Mucosa of rectum (tissue), 2 donors: ENCODE data around the gene SH3RF3.

Source experiments
- H3K27ac ChIP-seq, 2 donors: one replicate each; pipeline ENCODE4 v1.7.0; 2013; ENCODE audit warnings: inconsistent platforms in 2 of 2, low read depth in 2 of 2, low read length in 2 of 2
- H3K27me3 ChIP-seq, 2 donors: one replicate each; pipeline ENCODE4 v1.7.0; 2013; ENCODE audit warnings: low read length in 2 of 2; ENCODE audit not compliant: control insufficient read depth in 2 of 2, insufficient read depth in 2 of 2
- H3K36me3 ChIP-seq, 2 donors: one replicate each; pipeline ENCODE4 v1.7.0; 2013; ENCODE audit warnings: low read length in 2 of 2; ENCODE audit not compliant: control insufficient read depth in 2 of 2, insufficient read depth in 2 of 2
- H3K4me1 ChIP-seq, 2 donors: one replicate each; pipeline ENCODE4 v1.7.0; 2013; ENCODE audit warnings: low read length in 2 of 2, mild to moderate bottlenecking in 1 of 2; ENCODE audit not compliant: control insufficient read depth in 2 of 2, insufficient read depth in 2 of 2
- H3K4me3 ChIP-seq, 2 donors: one replicate each; pipeline ENCODE4 v1.7.0; 2013; ENCODE audit warnings: low read length in 2 of 2
- H3K9ac ChIP-seq, 2 donors: one replicate each; pipeline ENCODE4 v1.7.0; 2013; ENCODE audit warnings: low read length in 2 of 2, low read depth in 1 of 2, mild to moderate bottlenecking in 1 of 2
- H3K9me3 ChIP-seq, 2 donors: one replicate each; pipeline ENCODE4 v1.7.0; 2013; ENCODE audit warnings: low read length in 2 of 2; ENCODE audit not compliant: control insufficient read depth in 2 of 2
- donor health status: healthy.
- donor health status: Normal muscosa, but diverticular disease.

Gene SH3RF3

DNA sequence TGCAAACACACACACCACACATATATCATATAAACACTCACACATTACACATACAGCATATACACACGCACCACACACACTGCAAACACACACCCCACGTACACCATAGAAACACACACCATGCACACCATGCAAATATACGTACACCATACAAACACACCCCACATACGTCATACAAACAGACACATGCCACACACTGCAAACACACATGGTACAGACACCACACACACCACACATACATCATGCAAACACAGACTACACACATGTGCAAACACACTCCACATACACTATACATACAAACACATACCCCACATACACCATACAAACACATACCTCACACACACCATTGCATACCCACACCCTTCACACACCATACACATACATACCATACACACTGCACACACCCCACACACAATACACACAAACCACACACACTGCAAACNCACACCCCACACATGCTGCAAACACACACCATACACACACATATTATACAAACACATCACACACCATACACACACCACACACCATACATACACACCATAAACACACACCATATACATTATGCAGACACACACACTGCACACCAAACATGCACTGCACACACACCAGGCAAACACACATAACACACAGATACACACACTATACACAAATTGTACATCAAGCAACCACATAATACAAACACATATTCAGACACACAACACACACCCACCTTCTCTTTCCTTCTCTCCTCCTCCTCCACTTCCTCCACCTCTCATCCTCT lies 364.4 kb downstream of the SH3RF3 start:
- H3K9me3 ChIP-seq: no peaks in the 10 kb centered on the region
- H3K36me3 ChIP-seq: no peaks in the 10 kb centered on the region
- H3K27me3 ChIP-seq: no peaks in the 10 kb centered on the region
- H3K4me1 ChIP-seq: peaks cover 20 to 36% of the 10 kb centered on the region in 2 donors
- H3K9ac ChIP-seq: no peak overlapping the region
- H3K27ac ChIP-seq: peak overlapping the region in 1 of 2 donors; percentile 86
- no peak overlapping the region for H3K4me3 ChIP-seq

DNA sequence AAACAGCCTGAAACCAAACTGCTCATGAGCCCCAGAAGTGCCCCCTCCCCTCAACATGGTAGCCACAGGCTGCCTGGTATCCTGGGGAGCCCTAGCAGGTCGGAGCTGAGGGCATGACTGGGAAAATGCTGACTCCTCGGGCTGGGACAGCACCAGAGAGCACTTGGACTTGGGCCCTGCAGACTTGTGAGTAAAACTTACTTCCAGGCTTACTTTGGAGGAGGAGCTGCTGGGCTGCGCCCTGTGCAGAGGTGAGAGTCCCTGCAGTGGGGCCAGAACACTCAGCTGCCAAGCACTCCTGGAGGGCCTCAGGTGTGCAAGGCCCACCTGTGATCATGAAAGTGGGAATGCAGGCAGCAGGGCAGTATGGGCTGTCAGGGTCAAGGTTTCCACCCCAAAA lies 365.3 kb downstream of the SH3RF3 start:
- Histone ChIP-seq H3K27ac (peak overlapping the region; percentile 56 to 86), H3K4me1 (peaks cover 26 to 46% of the 10 kb centered on the region in 2 donors), H3K9me3 (no peaks in the 10 kb centered on the region), H3K9ac (peak overlapping the region in 1 of 2 donors; percentile 13), H3K36me3 (no peaks in the 10 kb centered on the region), H3K4me3 (no peak overlapping the region), H3K27me3 (no peaks in the 10 kb centered on the region)

DNA sequence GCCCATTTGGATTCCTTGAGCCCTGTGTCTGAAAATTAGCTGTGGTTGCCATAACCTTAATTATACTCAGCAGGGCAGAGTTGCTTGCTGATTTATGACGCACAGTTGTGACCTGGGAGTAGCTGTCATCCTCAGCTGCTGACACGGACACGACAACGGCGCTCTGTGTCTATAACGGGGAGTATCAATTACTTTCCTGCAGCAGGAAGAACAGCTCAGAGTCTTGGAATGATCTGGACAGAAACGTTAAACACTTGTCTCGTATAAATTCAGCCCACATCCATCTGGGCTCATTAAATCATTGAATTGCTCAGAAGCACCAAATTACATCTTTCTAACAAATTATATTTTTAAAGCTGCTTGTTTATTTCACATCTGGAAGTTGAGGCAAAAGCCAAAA lies 368.5 kb downstream of the SH3RF3 start:
- no peak overlapping the region for H3K4me3 ChIP-seq
- peaks cover 37 to 56% of the 10 kb centered on the region in 2 donors for H3K4me1 ChIP-seq
- H3K27me3 ChIP-seq: no peaks in the 10 kb centered on the region
- peak overlapping the region; percentile 26 to 43 for H3K27ac ChIP-seq
- H3K9me3 ChIP-seq: no peaks in the 10 kb centered on the region
- H3K36me3 ChIP-seq: peaks cover 0 to 3% of the 10 kb centered on the region in 2 donors
- H3K9ac ChIP-seq: no peak overlapping the region

DNA sequence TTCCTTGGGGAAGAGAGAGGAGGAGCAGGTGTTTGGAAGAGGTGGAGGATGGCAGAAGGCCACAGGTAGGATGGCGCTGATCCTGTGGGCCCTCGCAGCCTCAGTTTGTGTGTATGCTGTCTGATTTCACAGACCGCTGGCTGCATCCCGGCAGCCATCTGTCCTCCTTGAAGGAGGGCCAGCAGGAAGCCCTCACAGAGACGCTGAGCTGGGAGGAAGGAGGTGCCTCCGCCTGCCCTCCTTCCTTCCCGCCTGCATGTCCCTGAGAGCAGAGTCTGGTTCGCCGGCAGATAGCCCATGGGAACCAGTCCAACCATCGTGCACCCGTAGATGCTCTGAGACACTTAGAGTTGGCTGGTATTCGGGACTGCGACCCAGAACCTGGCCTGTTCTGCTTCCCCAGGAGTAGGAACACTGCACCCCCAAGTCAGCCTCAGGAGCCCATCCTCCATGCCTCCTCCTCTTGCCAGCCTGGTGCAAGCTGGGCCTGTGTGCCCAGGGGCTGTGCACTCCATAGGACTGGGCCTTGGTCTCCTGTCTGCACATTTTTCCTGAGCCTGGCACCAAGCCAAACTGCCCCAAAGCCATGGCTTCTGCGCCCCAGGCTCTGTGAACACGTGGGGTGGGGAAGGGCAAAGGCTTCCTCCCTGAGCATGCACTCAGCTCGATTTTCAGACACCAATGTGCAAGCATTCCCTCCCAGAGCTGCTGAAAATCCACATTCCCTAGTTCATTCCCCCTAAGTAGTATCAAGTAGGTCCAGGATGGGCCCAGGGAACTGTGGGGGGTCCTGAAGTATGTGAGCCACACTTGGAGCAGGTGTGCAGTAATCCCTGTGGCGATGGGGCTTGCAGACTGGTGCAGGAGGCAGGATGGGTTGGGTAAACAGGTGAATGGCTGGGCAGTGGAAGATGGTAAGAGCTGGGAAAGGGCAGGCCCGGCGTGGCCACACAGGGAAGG lies 369.2 kb downstream of the SH3RF3 start:
- H3K36me3 ChIP-seq: peaks cover 0 to 3% of the 10 kb centered on the region in 2 donors
- no peak overlapping the region for H3K4me3 ChIP-seq
- no peaks in the 10 kb centered on the region for H3K9me3 ChIP-seq
- H3K4me1 ChIP-seq: peaks cover 37 to 56% of the 10 kb centered on the region in 2 donors
- peak overlapping the region; percentile 17 to 66 for H3K27ac ChIP-seq
- no peaks in the 10 kb centered on the region for H3K27me3 ChIP-seq
- H3K9ac ChIP-seq: no peak overlapping the region

DNA sequence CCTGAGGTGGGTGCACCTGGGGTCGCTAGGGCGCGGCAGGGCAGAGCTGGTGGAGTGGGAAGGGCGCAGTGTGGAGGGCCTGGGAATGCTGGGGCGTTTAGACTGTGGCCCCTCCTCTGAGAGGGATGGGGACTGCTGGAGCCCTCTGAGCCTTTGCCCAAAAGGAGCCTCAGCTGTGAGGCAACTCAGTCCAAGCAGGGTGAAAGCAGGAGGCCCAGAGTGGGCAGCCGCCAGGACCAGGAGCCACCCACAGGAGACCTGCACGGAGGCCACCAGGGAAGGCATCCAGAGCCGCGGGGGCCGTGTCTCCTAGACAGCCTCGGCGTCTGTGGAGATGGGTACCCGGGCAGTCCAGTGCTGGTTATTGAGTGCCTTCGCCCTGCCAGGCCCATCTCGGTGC lies 369.9 kb downstream of the SH3RF3 start:
- peak overlapping the region; percentile 50 to 66 for H3K27ac ChIP-seq
- peak overlapping the region in 1 of 2 donors; percentile 31 for H3K9ac ChIP-seq
- H3K27me3 ChIP-seq: no peaks in the 10 kb centered on the region
- peaks cover 37 to 50% of the 10 kb centered on the region in 2 donors for H3K4me1 ChIP-seq
- H3K36me3 ChIP-seq: peaks cover 0 to 3% of the 10 kb centered on the region in 2 donors
- no peaks in the 10 kb centered on the region for H3K9me3 ChIP-seq
- H3K4me3 ChIP-seq: no peak overlapping the region

DNA sequence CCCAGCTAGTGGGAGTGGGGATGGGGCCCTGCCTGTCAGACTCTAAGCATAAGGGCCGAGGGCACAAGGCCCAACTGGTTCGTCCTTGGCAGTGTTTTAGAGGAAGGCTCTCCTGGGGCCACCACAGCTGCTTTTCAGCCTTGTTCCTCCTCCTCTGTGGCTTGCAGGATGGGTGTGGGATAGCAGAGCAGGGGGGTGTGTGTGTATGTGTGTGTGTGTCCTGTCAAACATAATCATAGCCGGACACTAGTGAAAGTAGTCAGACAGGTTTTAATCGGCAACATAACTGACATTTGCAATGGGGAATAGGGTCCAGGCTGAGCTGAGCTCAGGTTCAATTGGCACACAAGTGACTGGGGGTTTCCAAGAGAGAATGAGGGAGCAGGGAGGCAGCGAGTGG lies 370.6 kb downstream of the SH3RF3 start:
- no peak overlapping the region for H3K4me3 ChIP-seq
- H3K4me1 ChIP-seq: peaks cover 32 to 43% of the 10 kb centered on the region in 2 donors
- H3K27ac ChIP-seq: peak overlapping the region; percentile 50 to 66
- H3K9ac ChIP-seq: no peak overlapping the region
- peaks cover 0 to 3% of the 10 kb centered on the region in 2 donors for H3K36me3 ChIP-seq
- H3K9me3 ChIP-seq: no peaks in the 10 kb centered on the region
- no peaks in the 10 kb centered on the region for H3K27me3 ChIP-seq

DNA sequence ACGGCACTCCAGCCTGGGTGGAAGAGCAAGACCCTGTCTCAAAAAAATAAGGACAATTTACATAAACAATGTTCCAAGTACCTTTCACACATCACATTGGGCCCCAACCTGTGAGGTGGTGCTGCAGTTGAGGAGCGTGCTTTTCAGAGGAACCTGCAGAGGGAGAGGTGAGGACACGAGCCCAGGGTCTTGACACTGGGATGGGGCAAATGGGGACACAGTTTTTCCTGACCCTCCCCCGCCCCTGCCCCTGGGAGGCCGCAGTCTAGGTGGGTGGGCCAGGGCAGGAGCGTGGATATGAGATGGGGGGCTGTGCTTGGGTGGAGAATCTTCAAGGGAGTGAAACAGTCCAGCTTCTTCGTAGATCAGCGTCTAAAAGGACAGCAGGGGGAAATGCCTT lies 371.9 kb downstream of the SH3RF3 start:
- H3K36me3 ChIP-seq: peaks cover 0 to 3% of the 10 kb centered on the region in 2 donors
- no peaks in the 10 kb centered on the region for H3K27me3 ChIP-seq
- no peak overlapping the region for H3K27ac ChIP-seq
- no peak overlapping the region for H3K4me3 ChIP-seq
- H3K9ac ChIP-seq: no peak overlapping the region
- peaks cover 27 to 33% of the 10 kb centered on the region in 2 donors for H3K4me1 ChIP-seq
- no peaks in the 10 kb centered on the region for H3K9me3 ChIP-seq

DNA sequence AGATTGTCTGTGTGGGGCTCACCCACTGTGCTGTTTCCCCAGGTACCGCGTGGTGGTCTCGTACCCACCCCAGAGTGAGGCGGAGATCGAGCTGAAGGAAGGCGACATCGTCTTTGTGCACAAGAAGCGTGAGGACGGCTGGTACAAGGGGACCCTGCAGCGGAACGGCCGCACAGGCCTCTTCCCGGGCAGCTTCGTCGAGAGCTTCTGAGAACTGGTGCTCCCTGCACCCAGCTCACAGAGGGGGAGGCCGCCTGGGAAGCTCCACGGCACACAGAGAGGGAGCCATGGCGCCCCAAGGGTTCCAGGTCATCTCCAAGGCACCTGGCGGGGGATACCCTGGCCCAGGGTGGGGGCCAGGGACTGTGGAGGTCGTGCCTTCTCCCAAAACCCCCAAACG lies 372.5 kb downstream of the SH3RF3 start:
- no peak overlapping the region for H3K27ac ChIP-seq
- H3K4me3 ChIP-seq: no peak overlapping the region
- no peak overlapping the region for H3K9ac ChIP-seq
- H3K36me3 ChIP-seq: peaks cover 0 to 3% of the 10 kb centered on the region in 2 donors
- no peaks in the 10 kb centered on the region for H3K27me3 ChIP-seq
- no peaks in the 10 kb centered on the region for H3K9me3 ChIP-seq
- peaks cover 27 to 33% of the 10 kb centered on the region in 2 donors for H3K4me1 ChIP-seq

DNA sequence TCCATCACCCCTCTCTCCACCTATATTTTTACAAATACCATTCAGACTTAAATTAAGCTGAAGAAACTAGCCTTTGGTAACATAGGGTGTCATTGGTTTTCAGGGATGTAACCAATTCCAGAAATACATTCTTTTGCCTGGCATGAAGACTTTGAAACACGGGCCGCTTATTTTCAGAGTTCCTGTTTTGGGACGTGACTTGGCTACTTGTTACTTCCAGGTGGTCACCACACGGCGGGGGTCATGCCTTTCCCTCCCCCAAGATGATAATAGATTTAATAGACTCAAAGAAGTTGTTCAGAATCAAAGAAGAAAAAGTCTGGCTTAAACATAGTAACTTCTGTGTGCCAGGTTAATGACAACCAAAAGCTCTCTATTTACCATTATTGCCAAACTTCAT lies 374.2 kb downstream of the SH3RF3 start:
- H3K4me1 ChIP-seq: peaks cover 18 to 22% of the 10 kb centered on the region in 2 donors
- no peaks in the 10 kb centered on the region for H3K27me3 ChIP-seq
- no peak overlapping the region for H3K9ac ChIP-seq
- no peak overlapping the region for H3K4me3 ChIP-seq
- no peak overlapping the region for H3K27ac ChIP-seq
- H3K9me3 ChIP-seq: no peaks in the 10 kb centered on the region
- H3K36me3 ChIP-seq: peaks cover 0 to 3% of the 10 kb centered on the region in 2 donors

DNA sequence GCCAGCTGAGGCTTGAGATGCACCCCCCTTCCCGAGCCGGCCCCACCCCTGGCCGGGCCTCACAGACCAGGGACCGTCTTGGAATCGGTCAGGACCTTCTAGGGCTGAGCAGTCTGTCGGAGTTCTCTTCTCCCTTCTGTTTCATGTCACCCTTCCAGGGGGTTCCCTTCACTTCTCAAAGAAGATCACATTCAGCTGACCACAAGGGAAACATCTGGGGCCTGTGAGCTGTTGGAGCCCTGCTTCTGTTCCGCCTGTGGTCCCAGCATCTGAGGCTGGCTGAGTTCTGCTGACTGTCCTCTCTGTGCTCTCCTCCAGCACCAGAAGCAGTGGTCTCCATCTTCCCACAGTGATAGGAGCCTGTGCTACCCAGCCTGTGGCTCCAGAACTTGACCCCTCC lies 378.2 kb downstream of the SH3RF3 start:
- Histone ChIP-seq H3K9ac (no peak overlapping the region), H3K9me3 (no peaks in the 10 kb centered on the region), H3K27me3 (no peaks in the 10 kb centered on the region), H3K27ac (no peak overlapping the region), H3K4me3 (no peak overlapping the region), H3K36me3 (no peaks in the 10 kb centered on the region), H3K4me1 (no peaks in the 10 kb centered on the region)
